Measurements from ENCODE around the gene TM2D1.

GRCh38 chr1:61636376-61636775 is 88.6 kb downstream of the TM2D1 start:
- TF ChIP-seq, protein P1, sequence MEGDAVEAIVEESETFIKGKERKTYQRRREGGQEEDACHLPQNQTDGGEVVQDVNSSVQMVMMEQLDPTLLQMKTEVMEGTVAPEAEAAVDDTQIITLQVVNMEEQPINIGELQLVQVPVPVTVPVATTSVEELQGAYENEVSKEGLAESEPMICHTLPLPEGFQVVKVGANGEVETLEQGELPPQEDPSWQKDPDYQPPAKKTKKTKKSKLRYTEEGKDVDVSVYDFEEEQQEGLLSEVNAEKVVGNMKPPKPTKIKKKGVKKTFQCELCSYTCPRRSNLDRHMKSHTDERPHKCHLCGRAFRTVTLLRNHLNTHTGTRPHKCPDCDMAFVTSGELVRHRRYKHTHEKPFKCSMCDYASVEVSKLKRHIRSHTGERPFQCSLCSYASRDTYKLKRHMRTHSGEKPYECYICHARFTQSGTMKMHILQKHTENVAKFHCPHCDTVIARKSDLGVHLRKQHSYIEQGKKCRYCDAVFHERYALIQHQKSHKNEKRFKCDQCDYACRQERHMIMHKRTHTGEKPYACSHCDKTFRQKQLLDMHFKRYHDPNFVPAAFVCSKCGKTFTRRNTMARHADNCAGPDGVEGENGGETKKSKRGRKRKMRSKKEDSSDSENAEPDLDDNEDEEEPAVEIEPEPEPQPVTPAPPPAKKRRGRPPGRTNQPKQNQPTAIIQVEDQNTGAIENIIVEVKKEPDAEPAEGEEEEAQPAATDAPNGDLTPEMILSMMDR (IDR thresholded peaks at IDR 0.05 in 2 of 3, conservative IDR thresholded peaks at IDR 0.05 in 1 of 3; ENCODE audit: borderline replicate concordance in 1 of 3, insufficient read depth in 1 of 3, low read depth in 2 of 3, low read length in 2 of 3) = no peak
- TF ChIP-seq EZH2phosphoT487 (IDR thresholded peaks at IDR 0.05; ENCODE audit: borderline replicate concordance) = no peak

Data from HCT116 (cell line).